Measurements from ENCODE around the gene PROK1. TPM values are rescaled to one million over a fixed set of nuclear protein-coding genes. Genes with fewer than 3 reads are reported as not detected.

The PROK1 gene
- total RNA-seq, 1 donor from 2014 or later, result not detected

- no peak for DNase-seq (ENCODE audit: low read depth)
These were observed 37.2 kb downstream of the PROK1 start for GRCh38 chr1:110488161-110488560.

GRCh38 chr1:110488867-110489266 is 37.9 kb downstream of the PROK1 start:
- no peak for DNase-seq (ENCODE audit: low read depth)

- DNase-seq (ENCODE audit: low read depth), result no peak
These were observed 38.5 kb downstream of the PROK1 start for GRCh38 chr1:110489406-110489805.

- DNase-seq (ENCODE audit: low read depth), result no peak
These were observed 39.1 kb downstream of the PROK1 start for GRCh38 chr1:110489973-110490542.

GRCh38 chr1:110490791-110491451 is 40.0 kb downstream of the PROK1 start:
- DNase-seq (ENCODE audit: low read depth), result no peak

GRCh38 chr1:110492573-110492972 is 41.6 kb downstream of the PROK1 start:
- no peak for DNase-seq (ENCODE audit: low read depth)

GRCh38 chr1:110493059-110493699 is 42.2 kb downstream of the PROK1 start:
- no peak for DNase-seq (ENCODE audit: low read depth)

- DNase-seq (ENCODE audit: low read depth), result no peak
These were observed 43.1 kb downstream of the PROK1 start for GRCh38 chr1:110494036-110494435.

GRCh38 chr1:110494522-110495406 is 43.8 kb downstream of the PROK1 start:
- no peak for DNase-seq (ENCODE audit: low read depth)

GRCh38 chr1:110495926-110496600 is 45.1 kb downstream of the PROK1 start:
- peak; percentile 48 for DNase-seq (ENCODE audit: low read depth)

- DNase-seq (ENCODE audit: low read depth), result no peak
These were observed 47.3 kb downstream of the PROK1 start for GRCh38 chr1:110498270-110498669.

- no peak for DNase-seq (ENCODE audit: low read depth)
These were observed 50.7 kb downstream of the PROK1 start for GRCh38 chr1:110501488-110502132.

- no peak for DNase-seq (ENCODE audit: low read depth)
These were observed 51.6 kb downstream of the PROK1 start for GRCh38 chr1:110502402-110503151.

- DNase-seq (ENCODE audit: low read depth), result no peak
These were observed 52.5 kb downstream of the PROK1 start for GRCh38 chr1:110503471-110503870.

GRCh38 chr1:110504226-110504625 is 53.3 kb downstream of the PROK1 start:
- DNase-seq (ENCODE audit: low read depth), result no peak

- DNase-seq (ENCODE audit: low read depth), result no peak
These were observed 54.6 kb downstream of the PROK1 start for GRCh38 chr1:110505596-110505995.

- DNase-seq (ENCODE audit: low read depth), result no peak
These were observed 55.6 kb downstream of the PROK1 start for GRCh38 chr1:110506541-110506940.

Data from renal cortical epithelial cell (primary cell).